Right lobe of liver (tissue), 6 donors: ENCODE data around the gene ZSCAN1. TPM values are rescaled to one million over a fixed set of nuclear protein-coding genes. Genes with fewer than 3 reads are reported as not detected.

Experiments
- ATAC-seq, 4 donors: fragments of 200-7000 bp; cut with Tn5 transposase; one replicate each; pipeline ENCODE4 v1.9.1; 2020; ENCODE audit warnings: mild to moderate bottlenecking in 4 of 4, moderate library complexity in 4 of 4
- DNase-seq, 3 donors: peaks; one replicate each; pipeline ENCODE4 v3.0.0-alpha.2; 2020
- H3K27ac ChIP-seq, 3 donors: fragments of 200-600 bp; one replicate each; pipeline ENCODE4 v1.8.0; 2022
- H3K27me3 ChIP-seq, 2 donors: fragments of 200-600 bp; one replicate each; pipeline ENCODE4 v1.8.0; 2022
- H3K36me3 ChIP-seq, 4 donors: fragments of 200-600 bp; sonication (generic) in 1 of 4; one replicate each; pipeline versions ENCODE4 v1.5.1 to v1.8.0; 2017 to 2022; ENCODE audit warnings: control low read depth in 1 of 4
- H3K4me1 ChIP-seq, 4 donors: fragments of 200-600 bp; sonication (generic) in 1 of 4; one replicate each; pipeline versions ENCODE4 v1.5.1 to v1.8.0; 2017 to 2022; ENCODE audit warnings: control low read depth in 1 of 4
- H3K4me3 ChIP-seq, 3 donors: fragments of 200-600 bp; one replicate each; pipeline ENCODE4 v1.8.0; 2022
- H3K9me3 ChIP-seq, 4 donors: fragments of 200-600 bp; sonication (generic) in 1 of 4; one replicate each; pipeline versions ENCODE4 v1.5.1 to v1.8.0; 2017 to 2022; ENCODE audit warnings: control low read depth in 1 of 4
- CTCF ChIP-seq, 4 donors: fragments of 200-600 bp in 3 of 4; fragments of 450-650 bp in 1 of 4; IDR thresholded peaks; one replicate each; pipeline versions ENCODE4 v1.5.1 to v1.8.0; 2016 to 2022; ENCODE audit warnings: antibody characterized with exemption in 4 of 4, mild to moderate bottlenecking in 2 of 4
- POLR2A ChIP-seq: fragments of 450-650 bp; IDR thresholded peaks from one replicate; pipeline ENCODE4 v1.6.1; 2017; ENCODE audit warnings: antibody characterized with exemption, mild to moderate bottlenecking
- WGBS: methylation state at CpG from one replicate; pipeline ENCODE4 v1.1.6; 2018; ENCODE audit warnings: low coverage, low lambda C conversion rate; ENCODE audit not compliant: insufficient coverage; ENCODE audit errors: missing lambda C conversion rate; 5-methylcytosine and 5-hydroxymethylcytosine counted together
- intact Hi-C, 2 donors: fragments of 100-400 bp; cut with DNase I; formaldehyde crosslinking; loops; one replicate each; pipeline versions ENCODE4 v1.11.2 to v1.14.1; 2022
- total RNA-seq, 6 experiments: library from RNA; depleted of rRNA in 2 of 6; stranded (reverse); fragments of >200 nt in 2 of 6; fragmentation: NEBNext Ultra II Directional in 3 of 6; extraction: Animal tissue kit (Norgen Biotek cat#: 25700) in 3 of 6; gene quantifications; one replicate each; pipeline versions ENCODE4 v1.1.0 to v1.2.4, GENCODE V29; 2016 to 2023
- donor health status: DM: no; HTN: yes; CAD: no.
- donor health status: DM: no; HTN: no; CAD: no.
- donor health status: DM: no; HTN: no; CAD: no.
- donor health status: DM: no; HTN: yes; CAD: no.
- donor health status: DM: no; HTN: yes; CAD: no.

ZSCAN1 gene
- total RNA-seq, 6 experiments from 2014 or later, result not detected

- H3K27me3 ChIP-seq, result no peaks in the 10 kb centered on the region
- no peak overlapping the region for H3K27ac ChIP-seq
- H3K36me3 ChIP-seq, result no peaks in the 10 kb centered on the region
- no peak for DNase-seq
- ATAC-seq, result no peak
- no peaks in the 10 kb centered on the region for H3K4me1 ChIP-seq
- TF ChIP-seq POLR2A (no peak), CTCF (IDR thresholded peaks at IDR 0.05) (no peak)
- intact Hi-C loops, result no loop called here
- H3K9me3 ChIP-seq, result no peaks in the 10 kb centered on the region
- no peak overlapping the region for H3K4me3 ChIP-seq
- WGBS, result 64% methylated on average over 8 of the region's 8 CpGs
These were observed 2.0 kb downstream of the ZSCAN1 start for GRCh38 chr19:58035863-58036262.

- H3K27me3 ChIP-seq, result no peaks in the 10 kb centered on the region
- no peaks in the 10 kb centered on the region for H3K4me1 ChIP-seq
- H3K27ac ChIP-seq, result no peak overlapping the region
- DNase-seq, result no peak
- TF ChIP-seq POLR2A (no peak), CTCF (IDR thresholded peaks at IDR 0.05) (no peak)
- H3K4me3 ChIP-seq, result no peak overlapping the region
- 36% methylated on average over 17 of the region's 44 CpGs for WGBS
- intact Hi-C loops, result no loop called here
- no peaks in the 10 kb centered on the region for H3K9me3 ChIP-seq
- ATAC-seq, result no peak
- no peaks in the 10 kb centered on the region for H3K36me3 ChIP-seq
These were observed 4.3 kb downstream of the ZSCAN1 start for GRCh38 chr19:58037927-58038687.

GRCh38 chr19:58038688-58039204 lies 4.9 kb downstream of the ZSCAN1 start:
- H3K27ac ChIP-seq, result no peak overlapping the region
- intact Hi-C loops, result no loop called here
- no peak for ATAC-seq
- no peaks in the 10 kb centered on the region for H3K4me1 ChIP-seq
- no peaks in the 10 kb centered on the region for H3K9me3 ChIP-seq
- no peak for TF ChIP-seq CTCF (IDR thresholded peaks at IDR 0.05)
- no peak for TF ChIP-seq POLR2A
- H3K27me3 ChIP-seq, result no peaks in the 10 kb centered on the region
- no peaks in the 10 kb centered on the region for H3K36me3 ChIP-seq
- no peak overlapping the region for H3K4me3 ChIP-seq
- DNase-seq, result no peak
- 6% methylated on average over 5 of the region's 8 CpGs for WGBS

- H3K9me3 ChIP-seq, result no peaks in the 10 kb centered on the region
These were observed 7.1 kb downstream of the ZSCAN1 start for GRCh38 chr19:58040751-58041525.

More at GRCh38 chr19:58040751-58041525, 7.1 kb downstream of the ZSCAN1 start:
- Histone ChIP-seq H3K36me3 (no peaks in the 10 kb centered on the region), H3K27me3 (no peaks in the 10 kb centered on the region), H3K4me1 (no peaks in the 10 kb centered on the region), H3K27ac (no peak overlapping the region), H3K4me3 (no peak overlapping the region)
- 73% methylated on average over 5 of the region's 21 CpGs for WGBS
- TF ChIP-seq POLR2A, result no peak
- no peak for TF ChIP-seq CTCF (IDR thresholded peaks at IDR 0.05)
- DNase-seq (no peak), ATAC-seq (no peak)
- intact Hi-C loops, result no loop called here
